HG02759 (cell line): ENCODE measurements around the gene ODC1.
"Not testable (repeated sequence)": the region's sequence is repeated elsewhere in the genome, so short reads cannot be mapped to it uniquely, and the experiment has no call there.

ENCODE experiments used
- ATAC-seq: cut with Tn5 transposase; IDR thresholded peaks from one replicate; pipeline ENCODE4 v1.9.1; 2021; ENCODE audit warnings: mild to moderate bottlenecking, moderate library complexity; ENCODE audit not compliant: unreplicated experiment

Gene ODC1

DNA sequence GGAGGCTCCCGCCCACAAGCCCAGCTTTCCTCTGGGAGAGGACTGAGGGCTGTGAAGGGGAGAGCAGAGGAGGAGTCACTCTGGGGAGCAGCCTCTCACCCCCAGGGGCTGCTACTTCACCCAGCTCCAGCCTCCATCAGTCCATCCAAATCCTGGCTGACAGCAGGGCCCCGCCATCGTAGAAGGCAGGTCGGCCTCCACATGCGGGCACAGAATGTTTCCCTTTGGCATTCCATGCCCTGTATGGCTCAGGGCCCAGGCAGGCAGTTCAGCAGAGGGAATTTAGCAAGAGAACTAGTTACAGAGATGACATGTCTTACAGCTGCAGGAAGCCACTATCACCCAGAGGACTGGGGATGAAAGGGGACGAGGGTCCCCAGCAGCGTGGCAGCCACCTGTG is 6.4 kb upstream of the ODC1 start:
- ATAC-seq, result no peak

DNA sequence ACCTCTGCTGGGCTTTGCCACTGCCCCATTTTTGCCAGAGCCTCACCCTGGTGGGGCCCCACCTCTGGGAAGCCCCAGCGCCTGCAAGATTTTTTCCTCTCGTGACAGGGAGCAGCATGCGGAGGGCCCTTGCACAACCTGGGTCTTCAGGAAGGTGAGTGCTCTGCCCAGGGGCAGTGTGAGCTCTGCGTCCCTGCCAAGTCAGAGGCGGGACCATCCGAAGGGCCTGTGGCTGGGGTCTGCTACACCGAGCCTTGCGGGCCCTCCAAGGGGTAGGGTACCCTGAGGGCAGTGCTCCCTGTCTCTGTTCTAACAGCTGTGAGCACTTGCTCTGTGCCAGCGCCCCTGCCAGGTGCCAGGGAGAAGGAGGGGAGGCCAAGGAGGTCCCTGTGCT is 5.8 kb upstream of the ODC1 start:
- no peak for ATAC-seq

DNA sequence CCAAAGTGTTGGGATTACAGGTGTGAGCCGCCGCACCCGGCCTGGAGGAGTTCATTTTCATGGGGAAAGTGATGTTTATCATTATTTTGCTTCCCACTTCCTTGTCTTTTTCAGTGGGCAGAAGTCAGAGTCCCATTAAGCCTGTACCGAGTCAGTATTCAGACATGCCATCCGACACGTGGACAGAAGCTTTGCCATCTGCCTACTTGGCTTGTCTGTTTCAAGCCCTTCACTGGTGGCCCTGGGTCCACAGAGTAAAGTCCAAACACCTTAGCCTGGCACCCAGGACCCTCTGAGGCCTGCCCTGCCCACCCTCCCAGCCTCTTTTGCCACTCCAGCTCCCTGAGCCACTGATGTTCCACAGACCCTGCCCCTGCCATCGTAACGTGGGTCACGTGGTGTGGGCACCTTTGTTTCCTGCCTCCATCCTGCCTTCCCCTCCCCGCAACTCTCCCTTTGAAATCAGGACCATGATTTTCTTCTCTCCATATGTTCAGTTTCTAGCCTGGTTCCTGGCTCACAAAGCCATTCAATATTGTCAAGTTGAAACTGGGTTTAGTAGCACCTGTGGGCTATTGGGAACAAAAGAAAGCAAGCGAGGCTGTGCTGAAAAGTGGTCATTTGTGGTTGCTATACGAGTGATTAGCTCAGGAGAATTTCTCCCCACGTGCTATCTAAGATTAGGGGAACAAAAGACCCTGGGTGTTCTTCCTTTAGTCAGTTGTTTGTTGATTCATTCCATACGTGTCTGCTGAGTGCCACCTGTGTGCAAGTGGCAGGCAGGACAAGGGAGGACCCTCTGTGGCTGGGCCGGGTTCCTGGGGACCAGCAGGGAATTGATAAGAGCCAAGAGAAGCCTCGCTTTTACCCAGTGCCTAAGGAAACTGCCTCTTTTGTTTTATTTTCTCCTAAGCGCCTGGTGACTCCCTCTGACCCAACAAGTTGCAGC is 5.1 kb upstream of the ODC1 start:
- ATAC-seq, result no peak

DNA sequence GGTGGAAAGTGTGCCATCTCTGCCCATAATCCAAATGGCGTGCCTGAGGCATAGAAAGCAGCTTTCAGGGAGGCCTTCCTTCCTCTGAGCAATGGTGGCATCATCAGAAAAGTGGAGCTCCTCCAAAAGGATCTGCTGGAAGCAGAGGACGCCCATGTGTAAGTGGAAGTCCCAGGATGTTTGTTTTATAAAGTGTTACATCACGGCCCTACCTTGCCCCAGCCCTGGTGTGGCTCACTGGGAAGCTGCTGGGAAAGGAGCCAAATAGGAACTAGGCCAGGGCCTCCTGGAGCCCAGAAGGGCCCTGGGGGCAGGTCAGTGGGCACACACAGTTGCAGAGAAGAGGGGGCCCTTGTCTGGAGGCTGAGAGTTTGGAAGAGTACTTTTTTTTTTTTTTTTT is 4.2 kb upstream of the ODC1 start:
- ATAC-seq, result no peak

DNA sequence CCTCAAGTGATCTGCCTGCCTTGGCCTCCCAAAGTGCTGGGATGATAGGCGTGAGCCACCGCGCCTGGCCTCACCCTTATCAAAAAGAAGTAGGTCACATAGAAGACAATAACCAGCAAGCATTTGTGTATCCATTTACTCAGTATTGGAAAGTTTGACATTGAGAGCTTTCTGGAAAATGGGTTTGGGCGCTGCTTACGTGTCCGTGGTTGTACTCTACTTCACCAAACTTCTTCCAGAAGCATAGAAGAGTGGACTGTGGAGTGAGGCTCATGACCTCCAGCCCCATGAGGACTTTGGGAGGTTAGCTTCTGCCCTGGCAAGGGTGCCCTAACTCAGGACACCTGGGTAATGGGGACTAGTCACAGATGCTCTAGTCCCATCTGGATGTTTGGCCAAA is 3.7 kb upstream of the ODC1 start:
- no peak for ATAC-seq

DNA sequence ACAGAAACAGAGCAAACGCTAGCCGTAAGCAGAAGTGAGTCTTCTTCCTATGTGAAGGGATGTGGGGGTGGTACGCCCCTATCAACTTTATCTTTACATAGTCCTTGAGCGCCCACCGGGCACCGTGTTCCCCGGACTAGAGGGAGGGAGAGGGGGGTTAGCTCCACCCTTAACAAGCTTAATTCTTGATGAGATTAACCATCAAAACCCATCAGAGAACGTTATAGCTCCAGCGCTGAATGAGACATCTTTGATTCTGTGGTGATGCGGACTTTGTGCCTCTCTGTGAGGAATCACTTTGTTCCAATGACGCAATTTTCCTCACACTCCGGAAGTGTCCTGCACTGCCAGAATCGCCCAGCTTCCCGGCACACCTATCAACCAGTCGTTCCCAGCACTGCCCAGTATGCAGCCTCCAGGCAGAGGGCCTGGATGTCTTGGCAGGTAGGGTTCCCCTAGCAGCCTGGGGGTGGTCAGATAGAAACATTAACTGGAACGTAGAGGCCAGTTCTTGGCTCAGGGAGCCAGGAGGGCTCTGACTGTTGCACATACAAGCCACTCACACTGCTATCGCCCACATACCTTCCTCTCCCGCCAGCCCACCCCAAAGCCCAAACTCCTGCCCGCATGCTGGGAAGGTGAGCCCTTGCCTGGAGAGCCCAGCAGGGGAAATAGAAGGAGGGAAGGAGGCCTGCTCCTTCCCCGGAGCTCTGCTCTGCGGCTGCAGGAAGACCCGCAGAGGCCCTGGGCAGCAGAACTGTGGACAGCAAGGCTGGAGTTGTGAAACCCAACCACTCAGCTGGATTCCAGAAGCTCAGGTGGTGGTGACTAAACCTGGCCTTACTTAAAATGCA is 1.9 kb upstream of the ODC1 start:
- ATAC-seq, result no peak

DNA sequence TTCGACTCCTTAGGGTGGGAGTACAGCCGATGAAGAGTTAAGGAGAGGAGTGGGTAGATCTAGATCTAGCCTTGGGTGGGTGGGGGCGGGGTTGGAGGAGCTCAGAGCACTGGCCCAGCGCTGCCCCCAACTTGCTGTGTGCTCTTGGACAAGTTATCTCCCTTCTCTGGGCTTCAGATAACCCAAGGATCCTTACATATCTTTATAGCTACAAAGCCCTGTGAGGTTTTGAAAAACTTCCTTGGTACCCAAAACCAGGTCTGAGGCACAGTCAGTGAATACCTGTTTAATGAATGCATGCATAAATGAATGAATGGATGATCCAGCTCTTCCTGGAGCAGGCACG is 1.3 kb upstream of the ODC1 start:
- ATAC-seq, result no peak

DNA sequence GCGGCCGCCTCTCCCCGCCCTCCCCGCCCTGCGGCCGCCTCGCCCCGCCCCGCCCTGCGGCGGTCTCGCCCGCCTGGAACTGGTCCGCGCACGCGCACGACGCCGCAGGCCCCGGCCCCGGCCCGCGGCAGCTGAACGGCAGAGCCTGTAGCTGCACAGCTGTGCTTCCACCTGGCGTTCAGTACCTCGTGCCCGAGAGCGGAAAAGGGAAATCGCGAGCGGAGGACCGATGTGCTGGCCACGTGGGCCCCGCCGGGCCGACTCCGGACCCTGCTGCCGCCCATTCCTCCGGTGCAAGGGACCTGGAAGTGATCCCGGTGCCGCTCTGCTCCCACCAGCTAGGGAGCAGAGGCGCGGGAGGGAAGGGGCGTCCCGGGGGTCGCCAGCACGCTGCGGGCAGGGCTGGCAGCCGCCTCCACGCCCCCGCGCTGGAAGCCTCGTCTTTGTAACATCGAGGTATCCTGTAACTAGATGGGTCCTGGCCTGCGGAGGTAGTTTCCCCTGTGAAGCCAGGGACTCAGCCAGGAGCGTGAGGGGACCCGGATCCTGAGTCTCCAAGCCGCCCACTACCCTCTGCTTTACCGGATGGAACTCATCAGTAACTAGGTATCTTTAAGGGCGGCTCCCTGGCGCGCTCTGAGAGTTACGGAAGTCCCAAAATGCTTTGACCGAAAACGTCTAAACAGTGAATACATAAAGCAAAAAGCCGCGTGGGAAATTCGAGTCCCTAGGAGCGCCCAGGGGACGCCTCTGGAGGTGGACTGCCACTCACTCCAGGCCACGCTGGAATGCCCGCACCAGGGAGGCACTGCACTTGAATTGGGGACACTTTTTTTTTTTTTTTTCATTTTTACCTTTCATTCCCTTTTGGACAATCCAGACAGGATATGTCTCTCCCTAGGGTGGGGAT is 704 bp upstream of the ODC1 start:
- peak; percentile 64 for ATAC-seq

DNA sequence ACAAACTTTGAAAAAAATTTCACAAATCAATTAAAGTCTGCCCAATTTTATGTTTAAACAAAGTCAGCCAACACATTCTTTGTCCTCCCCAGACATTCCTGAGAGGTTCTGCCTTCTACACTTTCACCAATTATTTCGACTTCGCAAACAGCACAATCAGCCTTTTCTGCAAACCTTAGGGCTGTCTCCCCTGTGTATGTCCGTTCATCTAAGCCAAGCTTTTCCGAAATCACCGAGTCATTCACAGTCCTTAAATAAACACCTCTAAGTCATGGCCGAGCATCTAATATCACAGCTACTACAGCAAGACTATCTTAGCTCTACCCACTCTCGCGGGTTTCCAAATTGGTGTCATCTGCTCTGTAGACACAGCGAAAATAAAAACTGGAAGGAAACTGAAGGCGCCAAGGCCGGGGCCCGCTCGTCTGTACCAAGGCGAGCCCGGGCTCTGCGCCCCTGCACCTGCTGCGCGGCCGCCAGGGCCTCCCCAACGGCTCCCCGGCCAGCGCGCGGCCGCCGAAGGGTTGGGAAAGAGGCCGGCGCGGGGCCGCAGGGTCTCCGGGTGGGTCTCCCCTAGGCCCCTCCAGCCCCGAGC is 730 bp downstream of the ODC1 start:
- ATAC-seq, result peak; percentile 15

DNA sequence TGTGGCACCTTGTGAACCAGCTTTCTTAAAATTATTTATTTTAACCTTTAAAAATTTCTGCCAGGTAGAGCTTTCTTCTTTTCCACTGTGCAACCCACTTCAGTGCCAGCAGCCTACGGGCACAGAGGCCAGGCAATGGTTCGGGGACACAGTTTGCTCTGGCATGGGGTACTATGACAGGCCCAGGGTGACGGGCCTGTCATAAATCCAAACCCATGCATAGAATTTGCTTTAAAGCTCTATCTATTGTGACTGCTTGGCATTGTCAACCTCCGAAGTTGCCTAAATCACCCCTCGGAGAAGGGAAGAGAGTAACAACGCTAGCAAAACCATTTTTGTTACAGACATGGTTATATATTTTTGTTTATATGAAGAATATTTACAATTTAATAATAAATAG is 1.5 kb downstream of the ODC1 start:
- ATAC-seq, result no peak

DNA sequence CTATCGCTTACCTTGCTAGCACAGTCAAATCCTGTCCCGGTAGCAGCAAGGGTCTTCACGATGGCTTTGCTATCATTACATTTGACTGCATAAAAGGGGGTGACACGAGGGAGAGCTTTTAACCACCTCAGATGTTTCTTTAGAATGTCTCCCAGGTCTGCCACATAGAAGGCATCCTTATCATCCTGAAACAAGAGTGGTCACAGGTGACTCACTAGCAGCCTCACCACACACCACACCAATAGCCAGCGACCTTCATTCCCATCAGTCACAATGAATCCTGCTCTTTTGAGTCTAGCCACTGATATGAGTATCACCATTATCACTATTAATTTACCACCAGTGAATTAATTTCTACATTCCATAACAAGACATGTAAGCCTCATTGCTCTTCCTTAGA is 3.7 kb downstream of the ODC1 start:
- ATAC-seq, result no peak

DNA sequence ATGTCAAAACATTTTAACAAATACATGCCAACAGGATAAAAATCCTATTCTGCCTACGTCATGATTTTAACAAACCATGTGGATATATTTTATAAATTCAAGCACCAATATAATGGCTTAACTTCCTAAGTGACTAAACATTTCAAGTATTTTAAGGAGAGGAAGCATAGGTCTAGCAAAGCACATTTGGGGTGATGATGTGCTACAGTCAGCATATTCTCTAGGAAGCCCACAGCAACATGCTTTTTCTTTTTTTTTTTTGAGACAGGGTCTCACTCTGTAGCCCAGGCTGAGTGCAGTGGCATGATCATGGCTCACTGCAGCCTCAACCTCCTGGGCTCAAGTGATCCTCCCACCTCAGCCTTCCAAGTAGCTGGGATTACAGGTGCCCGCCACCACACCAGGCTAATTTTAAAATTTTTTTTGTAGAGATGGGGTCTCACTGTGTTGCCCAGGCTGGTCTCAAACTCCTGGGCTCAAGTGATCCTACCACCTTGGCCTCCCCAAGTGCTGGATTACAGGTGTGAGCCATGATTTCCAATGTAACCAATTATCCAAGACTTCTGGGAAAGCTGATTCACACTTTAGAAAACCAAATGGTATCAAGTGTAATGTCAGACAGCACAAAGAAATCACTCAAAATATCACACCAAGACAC is 5.5 kb downstream of the ODC1 start:
- not testable (repeated sequence) for ATAC-seq

DNA sequence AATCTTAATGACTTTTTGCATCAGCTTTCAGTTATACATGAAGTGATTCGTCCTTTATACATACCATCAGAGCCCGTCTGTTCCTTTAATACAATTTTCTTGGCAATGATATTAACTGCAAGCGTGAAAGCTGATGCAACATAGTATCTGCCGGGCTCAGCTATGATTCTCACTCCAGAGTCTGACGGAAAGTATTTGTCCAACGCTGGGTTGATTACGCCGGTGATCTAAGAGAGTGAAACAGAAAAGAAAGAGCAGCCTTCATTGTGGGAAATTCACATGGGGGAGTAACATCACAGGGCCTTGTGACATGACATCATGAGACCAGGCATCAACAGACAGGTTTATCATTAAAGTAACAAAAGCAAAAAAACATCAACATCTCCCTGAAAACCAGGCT is 6.2 kb downstream of the ODC1 start:
- ATAC-seq, result no peak

DNA sequence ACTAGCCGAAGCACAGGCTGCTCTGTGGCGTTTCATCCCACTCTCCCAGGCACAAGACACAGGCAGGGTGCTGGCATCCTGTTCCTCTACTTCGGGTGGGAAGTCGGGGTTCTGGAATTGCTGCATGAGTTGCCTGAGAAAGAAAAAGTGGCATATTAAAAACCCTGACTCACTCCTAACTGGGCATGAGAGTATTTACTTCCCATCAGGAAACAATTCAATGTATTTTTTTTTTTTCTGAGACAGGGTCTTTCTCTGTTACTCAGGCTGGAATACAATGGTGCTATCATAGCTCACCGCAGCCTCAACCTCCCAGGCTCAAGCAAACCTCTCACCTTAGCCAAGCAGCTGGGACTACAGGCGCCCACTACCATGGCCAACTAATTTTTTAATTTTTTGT is 7.4 kb downstream of the ODC1 start:
- no peak for ATAC-seq

DNA sequence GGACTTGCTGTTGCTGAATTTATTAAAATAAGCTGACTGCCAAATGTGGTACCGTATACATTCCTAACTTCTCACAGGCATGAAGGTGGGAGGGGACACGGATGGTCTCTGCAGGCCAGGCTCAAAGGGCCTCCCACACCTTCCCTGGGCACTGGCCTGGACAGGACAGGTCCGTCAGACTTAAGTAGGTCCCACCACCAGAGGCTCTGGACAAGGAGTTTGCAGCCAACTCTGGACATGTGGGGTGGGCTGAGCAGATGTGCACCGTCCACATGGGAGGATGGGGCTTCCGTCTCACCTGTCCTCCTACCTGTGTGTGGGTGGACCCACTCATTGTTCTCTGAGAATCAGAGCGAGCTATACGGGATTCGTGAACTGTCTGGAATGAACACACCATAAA is 8.2 kb downstream of the ODC1 start:
- ATAC-seq, result no peak

DNA sequence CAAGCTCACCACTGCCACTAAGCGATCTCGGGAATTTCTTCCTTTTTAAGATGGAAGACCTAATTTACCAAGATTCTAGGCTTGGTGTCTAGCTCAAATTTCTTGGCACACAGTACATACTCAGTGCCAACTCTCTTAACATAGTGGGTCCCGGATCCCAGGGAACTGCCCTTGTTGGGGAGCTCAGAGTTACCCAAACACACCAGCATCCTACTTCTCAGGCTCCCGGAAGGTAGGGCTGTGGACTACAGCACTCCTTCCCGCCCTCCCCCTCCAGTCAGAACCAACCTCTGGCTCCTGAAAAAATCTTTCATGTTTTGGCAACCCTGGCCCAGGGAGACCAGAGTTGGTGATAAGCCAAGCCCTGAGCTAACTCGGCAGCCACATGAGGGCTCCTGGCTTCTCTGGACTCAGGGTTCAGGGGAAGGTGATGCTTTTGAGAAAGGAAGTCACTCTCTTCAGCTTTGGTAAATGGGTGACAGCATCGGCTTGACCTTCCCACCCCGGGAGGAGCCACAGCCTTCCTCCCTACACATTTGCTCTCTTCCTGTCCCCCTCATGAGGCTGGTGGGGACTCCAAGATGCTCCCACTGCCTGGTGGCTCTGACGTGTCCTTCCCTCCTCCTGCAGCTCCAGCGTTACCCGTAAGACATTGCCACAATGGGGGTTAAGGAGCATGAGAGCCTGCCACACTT is 8.8 kb downstream of the ODC1 start:
- no peak for ATAC-seq

DNA sequence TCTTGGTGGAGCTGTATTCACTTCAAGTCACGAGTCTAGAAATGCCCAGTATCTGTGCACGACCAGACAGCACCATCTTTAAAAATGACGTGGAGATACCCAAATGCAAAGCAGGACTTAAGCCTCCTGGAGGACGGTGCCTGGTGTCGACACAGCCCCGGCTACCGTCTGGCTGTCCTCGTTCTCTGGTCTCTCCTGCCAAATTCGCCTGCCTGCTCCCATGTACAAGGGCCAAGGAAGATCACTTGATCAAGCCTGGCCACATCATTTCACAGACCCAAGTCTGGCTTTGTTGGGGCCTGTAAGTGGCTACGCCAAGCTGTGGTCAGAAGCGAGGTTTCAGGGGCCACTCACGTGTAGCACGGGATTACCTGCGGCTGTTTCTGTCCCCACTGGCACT is 9.4 kb downstream of the ODC1 start:
- ATAC-seq, result no peak

DNA sequence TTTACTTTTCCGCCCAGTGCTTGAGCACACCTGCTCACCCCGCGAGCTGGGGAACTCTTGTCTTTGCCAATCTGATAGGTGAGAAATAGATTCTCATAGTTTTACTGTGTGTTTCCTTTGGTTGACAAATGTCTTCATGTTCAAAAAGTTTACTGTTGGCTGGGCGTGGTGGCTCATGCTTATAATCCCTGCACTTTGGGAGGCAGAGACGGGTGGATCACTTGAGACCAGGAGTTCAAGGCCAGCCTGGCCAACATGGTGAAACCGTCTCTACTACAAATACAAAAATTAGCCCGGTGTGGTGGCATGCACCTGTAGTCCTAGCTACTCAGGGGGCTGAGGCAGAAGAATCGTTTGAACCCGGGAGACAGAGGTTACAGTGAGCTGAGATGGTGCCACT is 10.3 kb downstream of the ODC1 start:
- ATAC-seq, result no peak

DNA sequence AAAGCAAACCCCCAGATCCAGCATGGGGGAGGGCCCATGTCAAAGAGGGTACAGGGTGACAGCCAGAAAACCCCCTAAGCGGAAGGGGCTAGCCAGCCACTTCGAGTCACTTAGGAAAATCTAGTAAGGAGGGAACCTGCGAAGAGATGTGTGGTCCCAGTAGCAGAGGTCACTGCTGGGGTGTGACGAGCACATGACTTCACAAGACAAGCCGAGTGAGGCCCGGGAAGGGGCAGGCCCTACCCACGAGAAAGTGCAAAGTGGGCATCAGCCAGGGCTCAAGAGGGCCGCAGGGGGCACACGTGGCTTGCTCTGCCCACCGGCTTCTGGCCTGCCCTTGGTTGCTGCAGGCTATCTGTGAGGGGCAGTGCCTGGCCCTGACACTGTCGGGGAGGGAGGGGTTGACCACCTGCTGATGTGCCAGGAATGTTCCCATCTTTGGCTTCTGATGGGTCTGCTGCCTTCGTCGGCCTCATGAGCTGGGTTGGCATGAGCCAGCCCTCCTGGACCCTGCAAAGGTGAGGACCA is 11.5 kb downstream of the ODC1 start:
- no peak for ATAC-seq
